Activated gamma-delta T cell treated with Interleukin-2 at 50 U/mL for 16 hours (primary cell): ENCODE results near the gene SRD5A1.
"Not testable (repeated sequence)": the region's sequence is repeated elsewhere in the genome, so short reads cannot be mapped to it uniquely, and the experiment has no call there.

ENCODE experiments used
- DNase-seq: peaks from one replicate; pipeline ENCODE4 v3.0.0-alpha.2; 2020

SRD5A1 gene

DNA sequence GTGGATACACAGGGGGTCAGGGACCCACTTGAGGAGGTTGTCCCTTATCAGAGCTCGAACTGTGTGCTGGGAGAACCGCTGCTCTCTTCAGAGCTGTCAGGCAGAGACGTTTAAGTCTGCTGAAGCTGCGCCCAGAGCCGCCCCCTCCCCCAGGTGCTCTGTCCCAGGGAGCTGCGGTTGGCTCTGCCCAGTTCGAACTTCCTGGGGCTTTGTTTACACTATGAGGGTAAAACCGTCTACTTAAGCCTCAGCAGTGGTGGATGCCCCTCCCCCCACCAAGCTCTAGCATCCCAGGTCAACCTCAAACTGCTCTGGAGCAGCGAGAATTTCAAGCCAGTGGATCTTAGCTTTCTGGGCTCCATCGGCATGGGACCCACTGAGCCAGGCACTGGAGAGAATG is 15.9 kb downstream of the SRD5A1 start:
- DNase-seq, result no peak

DNA sequence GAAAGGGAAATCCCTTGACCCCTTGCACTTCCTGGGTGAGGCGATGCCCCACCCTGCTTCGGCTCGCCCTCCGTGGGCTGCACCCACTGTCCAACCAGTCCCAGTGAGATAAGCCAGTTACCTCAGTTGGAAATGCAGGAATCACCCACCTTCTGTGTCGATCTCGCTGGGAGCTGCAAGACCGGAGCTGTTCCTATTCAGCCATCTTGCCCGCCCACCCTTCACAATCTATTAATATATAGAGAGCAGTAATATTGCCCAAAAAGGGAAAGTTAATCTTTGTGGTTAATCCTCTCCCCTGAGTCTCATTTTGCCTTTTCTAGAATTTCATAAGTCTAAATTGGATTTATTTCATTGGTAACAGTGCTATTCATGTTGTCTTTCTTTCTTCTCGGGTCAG is 16.4 kb downstream of the SRD5A1 start:
- DNase-seq, result no peak

DNA sequence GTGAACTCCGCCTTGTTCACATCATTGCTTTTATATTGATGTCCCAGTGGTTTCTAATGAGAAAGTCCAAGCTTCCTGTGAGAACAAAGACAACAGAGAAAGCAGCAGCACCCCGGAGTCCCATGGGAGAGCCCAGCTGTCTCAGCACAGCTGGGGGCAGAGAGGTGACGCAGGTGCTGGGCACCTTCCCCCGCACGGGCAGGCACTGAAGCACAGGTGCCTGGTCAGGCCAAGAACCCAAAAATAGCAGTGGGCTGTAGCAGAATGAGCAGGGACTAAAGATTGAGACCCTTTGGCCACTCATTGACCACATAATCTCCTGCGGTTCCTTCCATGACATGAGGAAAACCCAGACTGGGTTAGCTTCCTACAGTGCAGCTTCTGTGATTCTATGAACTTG is 18.8 kb downstream of the SRD5A1 start:
- no peak for DNase-seq

DNA sequence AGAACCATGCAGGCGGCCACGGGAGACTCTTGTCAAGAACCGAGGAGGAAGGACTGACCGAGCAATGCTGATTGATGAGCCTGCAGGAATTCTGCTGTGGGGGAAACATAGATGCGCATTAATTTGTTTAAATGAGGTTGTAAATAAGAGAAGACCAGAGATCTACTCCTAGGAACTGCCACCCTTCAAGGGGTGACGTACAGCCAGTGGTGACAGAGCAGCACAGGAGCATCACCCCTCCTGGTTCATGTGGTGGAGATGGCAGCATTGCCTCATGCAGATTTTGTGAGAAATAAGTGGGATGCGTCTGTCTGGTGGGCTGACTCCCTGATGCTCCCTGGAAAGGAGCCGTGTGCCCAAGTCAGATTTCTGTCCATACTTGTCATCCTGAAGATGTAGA is 22.2 kb downstream of the SRD5A1 start:
- DNase-seq, result no peak

DNA sequence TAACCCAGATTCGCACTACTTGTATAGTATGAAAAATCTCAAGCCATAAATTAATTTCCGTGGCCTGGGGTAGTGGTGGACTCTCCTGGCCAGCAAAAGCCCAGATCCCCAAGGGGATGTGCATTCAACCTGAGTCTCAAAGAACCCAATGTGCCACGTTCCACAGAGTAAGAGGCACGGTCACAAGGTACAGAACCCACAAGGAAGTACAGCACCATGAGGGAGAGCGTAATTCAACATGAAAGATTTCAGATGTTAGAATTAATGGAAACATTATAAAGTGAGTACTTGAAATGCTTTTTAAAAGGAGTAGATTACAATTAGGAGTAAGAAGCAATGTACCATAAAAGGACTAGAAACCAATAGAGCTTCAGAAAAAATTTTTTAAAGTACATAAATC is 23.4 kb downstream of the SRD5A1 start:
- DNase-seq, result no peak

DNA sequence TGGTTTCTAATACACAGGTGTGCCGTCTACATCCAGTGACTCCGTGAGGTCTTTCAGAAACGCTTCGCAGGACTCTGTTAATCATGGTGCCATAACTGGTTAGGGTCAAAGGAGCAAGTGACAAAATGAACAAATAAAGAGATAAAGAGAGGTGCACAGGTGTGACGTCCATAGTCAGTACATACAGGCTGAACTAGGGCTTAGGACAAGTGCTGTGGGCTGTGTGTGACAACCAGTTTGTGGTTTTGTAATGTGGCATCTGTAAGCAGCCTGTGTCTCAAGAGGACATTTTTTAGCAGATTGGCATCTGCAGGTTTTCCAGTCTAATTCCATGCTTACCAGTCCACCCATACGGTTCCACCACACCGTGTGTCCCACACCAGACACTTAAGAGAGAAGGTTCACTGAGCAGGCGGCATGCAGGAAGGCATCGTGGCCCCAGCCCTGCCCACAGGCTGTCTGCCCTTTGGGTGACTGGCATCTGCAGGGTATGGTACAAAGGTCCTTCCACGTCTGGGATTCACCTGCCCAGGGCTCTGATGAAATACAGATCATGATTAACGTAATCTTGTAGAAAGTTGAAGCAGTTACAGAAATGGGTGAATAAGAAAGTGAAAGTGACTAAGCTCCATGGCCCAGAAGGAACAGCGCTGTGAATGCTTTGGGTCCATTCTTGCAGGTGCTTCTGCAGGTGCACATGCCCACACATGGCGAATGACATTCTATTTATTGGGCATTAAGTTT is 26.9 kb downstream of the SRD5A1 start:
- DNase-seq, result no peak

DNA sequence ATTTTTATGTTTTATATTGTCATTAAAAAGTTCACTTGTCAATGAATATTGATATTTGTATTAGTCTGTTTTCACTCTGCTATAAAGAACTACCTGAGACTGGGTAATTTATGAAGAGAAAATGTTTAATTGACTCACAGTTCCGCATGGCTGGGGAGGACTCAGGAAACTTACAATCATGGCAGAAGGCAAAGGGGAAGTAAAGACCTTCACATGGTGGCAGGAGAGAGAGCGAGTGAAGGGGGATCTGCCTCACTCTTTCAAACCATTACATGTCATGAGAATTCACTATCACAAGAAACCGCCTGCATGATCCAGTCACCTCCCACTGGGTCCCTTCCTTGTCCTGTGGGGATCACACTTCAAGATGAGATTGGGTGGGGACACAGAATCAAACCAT is 27.4 kb downstream of the SRD5A1 start:
- DNase-seq, result no peak

DNA sequence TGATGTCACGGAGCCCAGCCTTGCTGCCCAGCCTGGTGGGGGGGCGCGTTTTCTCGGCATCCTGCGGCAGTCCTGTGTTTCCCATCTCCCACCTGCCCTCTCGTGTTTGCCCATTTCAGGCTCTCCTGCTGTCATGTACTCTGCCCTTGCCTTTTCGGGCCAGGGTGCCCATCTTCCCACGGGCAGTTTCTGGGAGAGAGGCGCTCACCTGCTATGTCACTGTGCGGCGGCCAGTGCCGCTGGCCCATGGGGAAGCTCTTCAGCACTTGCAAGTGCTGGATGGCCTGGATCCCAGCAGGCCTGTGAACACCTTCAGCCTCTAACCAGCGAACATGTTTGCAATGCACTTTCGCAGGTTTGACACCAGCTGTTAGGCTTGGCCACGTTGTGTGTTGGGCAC is 33.5 kb downstream of the SRD5A1 start:
- no peak for DNase-seq

DNA sequence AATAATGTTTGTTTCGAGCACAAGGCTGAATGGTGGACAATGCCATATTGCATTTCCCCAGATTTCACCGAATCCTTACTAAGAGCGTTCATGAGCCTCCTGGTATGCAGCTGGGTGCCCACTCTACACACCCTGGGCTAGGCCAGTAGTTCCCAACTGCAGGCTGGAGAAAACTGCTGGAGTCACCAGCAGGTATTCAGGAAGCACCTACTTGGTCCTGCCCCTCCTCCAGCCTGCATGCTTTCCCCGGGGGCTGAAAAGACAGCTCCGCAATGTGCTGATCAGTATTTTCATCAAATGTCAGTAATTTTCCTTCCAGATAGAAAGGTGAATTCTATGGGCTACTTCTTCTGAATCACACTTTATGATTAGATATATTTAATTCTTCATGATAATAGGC is 34.4 kb downstream of the SRD5A1 start:
- DNase-seq, result no peak

DNA sequence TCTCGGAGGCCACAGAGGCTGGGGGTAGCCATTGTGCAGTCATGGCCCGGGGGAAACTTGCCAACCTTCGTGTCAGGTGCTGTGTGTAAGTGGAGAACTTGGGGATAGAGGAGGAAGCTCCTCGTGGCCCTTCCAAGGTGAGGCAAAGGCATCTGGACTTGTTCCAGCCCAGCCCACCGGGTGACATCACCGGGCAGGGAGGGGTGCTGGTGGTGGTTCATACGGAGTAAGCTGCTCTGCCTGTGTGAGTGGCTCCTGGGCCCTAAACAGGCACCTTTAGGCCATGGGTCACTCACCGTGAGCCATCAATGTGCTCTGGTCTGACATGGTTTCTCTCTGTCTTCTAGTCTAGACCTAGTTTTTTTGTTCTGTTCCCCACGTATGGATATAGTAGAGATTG is 35.5 kb downstream of the SRD5A1 start:
- DNase-seq, result not testable (repeated sequence)

DNA sequence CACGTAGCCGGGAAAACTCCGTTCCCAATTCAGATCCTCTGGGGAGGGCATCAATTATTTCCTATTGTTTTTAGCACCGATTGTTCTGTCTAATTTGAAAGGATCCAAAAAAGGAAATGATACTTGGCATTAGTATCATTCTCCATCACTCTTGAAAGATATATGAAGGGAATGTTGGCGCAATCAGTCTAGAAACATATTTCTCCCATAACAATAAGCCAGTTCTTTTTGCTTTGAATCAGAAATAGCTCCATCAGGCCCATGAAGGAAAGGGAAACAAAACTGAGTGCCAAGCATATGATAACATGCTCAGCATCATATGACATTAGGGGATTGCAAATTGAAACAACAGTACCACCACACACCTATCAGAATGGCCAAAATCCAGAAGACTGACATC is 39.8 kb downstream of the SRD5A1 start:
- DNase-seq, result no peak

DNA sequence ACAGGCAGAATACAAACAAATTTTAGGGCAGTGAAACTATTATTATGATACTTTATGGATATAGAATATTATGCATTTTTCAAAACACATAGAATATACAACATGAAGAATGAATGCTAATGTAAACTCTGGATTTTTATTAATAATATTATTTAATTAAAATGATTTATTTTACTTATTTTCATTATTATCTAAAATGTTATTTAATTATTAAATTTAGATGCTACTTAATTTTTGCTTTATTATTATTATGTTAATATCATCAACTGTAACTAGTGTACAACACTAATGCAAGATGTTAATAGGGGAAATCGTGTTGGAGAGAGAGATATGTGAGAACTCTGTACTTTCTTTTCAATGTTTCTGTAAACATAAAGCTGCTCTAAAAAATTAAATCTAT is 40.7 kb downstream of the SRD5A1 start:
- no peak for DNase-seq

DNA sequence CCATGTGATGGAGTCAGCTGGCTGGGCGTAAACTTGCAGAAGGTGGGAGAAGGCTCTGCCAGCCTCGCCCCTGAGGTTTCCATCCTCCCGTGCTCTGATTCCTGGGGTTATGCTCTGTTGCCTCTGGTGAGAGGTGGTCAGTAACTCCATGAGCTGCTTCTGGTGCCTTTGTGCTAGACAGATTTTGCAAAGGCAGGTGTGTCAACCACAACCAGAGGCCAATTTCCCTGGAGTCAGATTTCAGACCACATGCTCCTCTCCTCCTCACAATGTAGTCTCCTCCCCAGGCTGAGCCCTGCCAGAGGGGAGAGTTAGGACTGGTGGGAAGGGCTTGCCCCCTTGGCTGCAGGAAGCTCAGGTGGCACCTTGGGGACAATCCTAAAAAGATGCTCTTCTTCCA is 41.2 kb downstream of the SRD5A1 start:
- no peak for DNase-seq

DNA sequence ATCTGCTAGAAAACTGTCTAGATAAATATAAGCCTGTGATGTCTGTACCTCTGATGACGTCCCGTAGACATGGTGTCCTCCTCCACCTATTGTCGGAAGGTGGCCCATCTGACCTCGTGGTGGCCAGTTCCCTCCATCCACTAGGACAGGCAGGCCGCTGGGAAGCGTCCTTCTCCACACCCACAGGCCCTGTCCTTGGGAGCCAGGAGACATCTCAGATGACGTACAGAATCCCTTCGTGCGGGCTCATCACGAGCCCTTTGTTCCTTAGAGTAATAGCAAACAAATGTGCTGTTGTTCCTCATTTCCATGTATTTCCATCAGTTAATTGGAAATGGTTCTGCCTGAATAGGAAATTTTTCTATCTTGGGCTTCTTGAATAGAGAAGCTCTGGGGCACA is 41.6 kb downstream of the SRD5A1 start:
- no peak for DNase-seq

DNA sequence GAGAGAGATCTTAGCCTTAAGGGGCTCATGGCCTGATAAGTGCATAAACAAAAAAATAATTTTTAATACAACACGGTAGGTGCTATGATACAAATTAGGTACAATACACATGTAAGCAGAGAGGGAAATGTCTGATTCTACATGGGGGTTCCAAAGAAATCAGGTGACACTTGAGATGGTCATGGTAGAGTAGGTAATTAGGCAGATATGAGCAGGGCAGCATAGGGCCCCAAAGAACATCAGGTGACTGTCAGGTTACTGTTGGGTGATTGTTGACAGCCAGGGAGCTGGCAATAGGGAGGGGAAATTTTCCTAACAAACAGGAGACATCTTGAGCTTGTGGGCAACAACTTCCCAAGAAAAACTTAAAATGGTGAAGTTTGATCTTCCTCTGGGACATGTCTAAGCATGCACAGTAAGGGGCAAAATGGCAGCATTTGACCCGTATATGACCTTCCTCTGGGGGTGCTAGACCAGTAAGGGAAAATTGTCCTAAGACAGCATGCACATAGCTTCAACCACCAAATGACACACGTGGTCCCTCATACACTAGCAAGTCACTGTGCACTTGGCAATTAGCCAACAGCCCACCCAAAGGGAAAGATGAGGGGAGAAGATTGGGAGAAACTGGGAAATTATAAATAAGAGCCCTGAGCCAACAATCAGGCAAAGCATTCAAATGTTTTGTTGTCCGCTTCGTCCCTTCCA is 42.7 kb downstream of the SRD5A1 start:
- no peak for DNase-seq

DNA sequence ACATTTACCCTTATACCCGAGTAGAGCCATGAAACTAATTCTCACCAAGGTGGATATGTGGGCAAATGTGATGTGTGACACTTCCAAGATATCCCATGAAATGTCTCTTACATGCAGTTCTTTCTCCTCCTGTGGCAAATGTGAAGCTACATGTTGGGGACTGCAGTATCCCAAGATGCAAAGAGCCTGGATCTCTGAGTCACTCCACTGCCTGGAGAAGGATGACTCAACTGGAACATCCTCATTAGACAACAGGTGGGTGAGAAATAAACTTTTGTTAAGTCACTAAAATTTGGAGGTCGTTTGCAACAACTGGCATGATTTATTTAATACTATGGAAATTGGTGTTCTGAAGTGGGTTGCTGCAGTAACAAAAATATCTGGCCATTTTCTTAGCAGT is 43.5 kb downstream of the SRD5A1 start:
- no peak for DNase-seq

DNA sequence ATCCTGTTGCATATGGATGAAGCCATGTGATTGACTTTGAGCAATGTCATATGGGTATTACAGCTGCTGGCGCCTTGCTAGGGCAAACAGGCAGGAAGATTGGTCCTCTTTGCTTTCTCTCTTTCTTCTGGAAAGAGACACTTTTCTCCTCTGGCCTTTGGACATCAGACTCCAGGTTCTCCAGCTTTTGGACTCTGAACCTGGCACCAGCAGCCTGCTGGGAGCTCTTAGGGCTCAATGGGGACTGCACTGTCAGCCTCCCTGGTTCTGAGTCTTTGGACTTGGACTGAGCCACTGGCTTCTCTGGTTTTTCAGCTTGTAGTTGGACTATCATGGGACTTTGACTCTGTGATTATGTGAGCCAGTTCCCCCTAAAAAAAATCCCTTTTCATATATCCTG is 45.1 kb downstream of the SRD5A1 start:
- no peak for DNase-seq

DNA sequence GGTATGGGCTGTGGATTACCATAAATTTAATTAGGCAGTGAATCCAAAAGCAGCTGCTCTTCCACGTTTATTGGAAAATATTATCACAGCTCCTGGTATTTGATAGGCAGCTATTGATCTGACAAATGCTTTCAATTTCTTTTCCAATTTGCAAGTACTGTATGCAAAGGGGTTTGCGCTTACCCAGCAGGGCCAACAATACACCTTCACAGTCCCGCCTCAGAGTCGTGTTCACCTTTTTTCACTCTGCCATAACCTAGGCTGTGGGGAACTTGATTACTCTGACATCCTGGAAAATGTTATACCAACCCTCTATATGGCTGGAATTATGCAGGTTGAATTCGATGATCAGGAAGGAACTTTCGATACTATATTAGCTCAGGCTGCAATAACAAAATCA is 47.7 kb downstream of the SRD5A1 start:
- no peak for DNase-seq

DNA sequence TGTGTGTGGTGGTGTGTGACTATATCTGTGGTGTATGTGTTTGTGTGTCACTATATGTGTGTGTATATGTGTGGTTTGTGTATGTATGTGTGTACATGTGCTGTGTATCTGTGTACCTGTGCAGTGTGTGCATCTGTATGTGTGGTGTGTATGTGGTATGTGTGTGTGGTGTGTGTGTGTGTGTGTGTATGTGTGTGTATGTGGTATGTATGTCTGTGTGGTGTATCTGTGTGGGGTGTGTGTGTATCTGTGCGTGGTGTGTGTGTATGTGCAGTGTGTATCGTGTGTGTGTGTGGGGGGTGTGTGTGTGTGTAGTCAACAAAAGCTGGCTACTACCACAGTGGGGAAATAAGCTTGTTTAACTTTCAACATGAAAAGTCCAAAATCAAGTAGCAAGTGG is 48.4 kb downstream of the SRD5A1 start:
- DNase-seq, result no peak

DNA sequence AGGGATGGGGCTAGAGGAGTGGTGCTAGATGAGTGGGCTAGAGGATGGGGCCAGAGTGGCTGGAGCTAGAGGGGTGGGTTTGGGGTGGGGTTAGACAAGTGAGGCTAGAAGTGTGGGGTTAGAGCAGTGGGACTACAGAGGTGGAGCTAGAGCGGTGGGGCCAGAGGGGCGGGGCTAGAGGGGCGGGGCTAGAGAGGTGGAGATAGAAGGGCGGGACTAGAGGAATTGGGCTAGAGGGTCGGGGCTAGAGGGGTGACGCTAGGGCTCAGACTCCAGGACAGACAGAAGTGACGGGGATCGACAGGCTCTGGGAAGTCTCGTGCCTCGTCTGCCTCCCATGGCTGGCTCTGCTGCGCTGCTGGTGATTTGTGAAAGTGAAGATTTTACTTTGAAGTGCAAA is 49.0 kb downstream of the SRD5A1 start:
- no peak for DNase-seq

DNA sequence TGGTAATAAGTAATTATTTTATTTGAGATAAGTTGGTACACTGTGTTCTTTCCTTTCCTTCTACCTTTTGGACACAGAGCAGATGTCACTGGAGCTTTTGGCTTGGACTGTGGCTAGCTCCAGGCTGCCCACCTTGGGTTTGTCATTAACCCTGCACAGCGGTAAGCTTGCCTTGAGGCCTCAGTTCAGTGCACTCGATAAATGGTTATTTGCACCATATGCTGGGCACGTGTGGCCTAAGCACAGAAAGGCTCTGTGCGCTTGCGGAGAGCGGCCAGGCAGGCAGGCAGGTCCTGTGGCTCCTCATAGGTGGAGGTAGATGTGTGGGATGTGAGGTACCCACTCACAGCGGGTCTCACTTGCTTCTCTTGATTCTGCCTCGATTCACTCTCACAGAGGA is 50.0 kb downstream of the SRD5A1 start:
- no peak for DNase-seq

DNA sequence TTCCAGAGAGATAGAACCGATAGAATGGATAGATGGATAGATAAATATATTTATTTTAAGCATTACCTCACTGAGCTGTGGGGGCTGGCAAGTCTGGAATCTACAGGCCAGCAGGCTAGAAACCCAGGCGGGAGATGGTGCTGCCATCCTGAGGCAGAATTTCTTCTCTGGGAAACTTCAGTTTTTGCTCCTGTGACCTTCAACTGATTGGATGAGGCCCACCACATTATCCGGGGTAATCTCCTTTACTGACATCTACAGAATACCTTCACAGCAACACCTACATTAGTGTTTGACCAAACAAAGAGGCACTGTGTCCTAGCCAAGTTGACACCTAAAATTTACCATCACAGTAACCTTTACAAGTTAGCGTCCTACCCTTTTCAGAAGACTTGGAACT is 50.8 kb downstream of the SRD5A1 start:
- DNase-seq, result no peak

DNA sequence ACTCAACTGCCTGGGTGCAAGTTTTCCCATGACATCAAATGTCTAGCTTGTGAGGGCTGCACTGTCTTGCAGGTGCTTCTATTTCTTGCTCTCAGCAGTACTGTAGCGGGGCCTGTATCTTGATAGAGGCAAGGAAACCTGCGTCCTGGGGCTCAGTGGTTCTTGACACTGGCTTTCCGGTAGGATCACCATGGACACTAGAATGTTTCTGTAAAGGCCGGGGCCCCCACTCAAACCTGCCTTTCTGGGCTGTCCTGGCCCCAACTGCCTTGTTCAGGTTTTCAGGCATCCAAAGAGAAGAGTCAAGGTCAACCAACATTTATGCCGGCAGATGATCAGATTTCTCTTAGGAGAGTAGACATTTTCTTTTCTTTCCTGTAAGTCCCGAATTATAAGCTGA is 53.3 kb downstream of the SRD5A1 start:
- no peak for DNase-seq

DNA sequence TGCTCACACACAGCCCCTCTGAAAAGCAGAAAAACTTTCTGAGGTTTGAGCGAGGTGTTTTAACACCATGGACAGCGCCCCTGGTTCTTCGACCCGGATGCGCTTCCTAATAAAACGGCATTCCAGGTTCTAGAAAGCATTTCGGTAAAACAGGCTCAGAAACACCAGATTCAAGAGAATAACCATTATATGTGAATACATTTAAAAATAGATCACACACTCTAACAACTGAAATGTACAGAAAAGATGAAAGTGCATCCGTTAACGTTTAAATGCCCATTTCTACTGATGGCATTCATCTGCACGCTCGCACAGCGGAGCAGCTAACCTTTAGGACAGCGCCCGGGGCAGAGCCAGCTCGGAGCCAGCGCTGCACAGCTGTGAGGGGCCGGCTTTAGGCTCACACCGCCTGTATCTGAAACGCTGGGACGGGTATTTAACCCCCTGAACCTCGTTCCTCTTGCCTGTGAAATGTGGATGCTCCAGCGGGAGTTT is 53.7 kb downstream of the SRD5A1 start:
- no peak for DNase-seq

DNA sequence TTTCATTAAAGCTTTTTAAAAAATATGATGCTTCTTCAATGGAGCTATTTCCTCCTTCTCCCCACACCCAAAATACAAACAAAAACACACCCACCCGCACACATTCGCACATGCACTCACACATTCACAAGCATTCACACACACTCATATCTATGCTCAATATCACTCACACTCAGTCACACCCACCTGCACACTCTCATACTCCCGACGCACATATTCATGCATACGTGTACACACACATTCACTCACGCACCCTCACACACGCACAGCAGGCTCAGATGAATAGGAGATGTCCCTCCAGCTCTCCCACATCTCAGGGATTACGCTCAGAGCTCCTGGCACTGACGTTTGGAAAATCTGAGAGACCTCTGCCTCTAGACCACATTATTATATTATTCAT is 54.3 kb downstream of the SRD5A1 start:
- no peak for DNase-seq
